Measurements from ENCODE around the gene ADCK1.

DNA sequence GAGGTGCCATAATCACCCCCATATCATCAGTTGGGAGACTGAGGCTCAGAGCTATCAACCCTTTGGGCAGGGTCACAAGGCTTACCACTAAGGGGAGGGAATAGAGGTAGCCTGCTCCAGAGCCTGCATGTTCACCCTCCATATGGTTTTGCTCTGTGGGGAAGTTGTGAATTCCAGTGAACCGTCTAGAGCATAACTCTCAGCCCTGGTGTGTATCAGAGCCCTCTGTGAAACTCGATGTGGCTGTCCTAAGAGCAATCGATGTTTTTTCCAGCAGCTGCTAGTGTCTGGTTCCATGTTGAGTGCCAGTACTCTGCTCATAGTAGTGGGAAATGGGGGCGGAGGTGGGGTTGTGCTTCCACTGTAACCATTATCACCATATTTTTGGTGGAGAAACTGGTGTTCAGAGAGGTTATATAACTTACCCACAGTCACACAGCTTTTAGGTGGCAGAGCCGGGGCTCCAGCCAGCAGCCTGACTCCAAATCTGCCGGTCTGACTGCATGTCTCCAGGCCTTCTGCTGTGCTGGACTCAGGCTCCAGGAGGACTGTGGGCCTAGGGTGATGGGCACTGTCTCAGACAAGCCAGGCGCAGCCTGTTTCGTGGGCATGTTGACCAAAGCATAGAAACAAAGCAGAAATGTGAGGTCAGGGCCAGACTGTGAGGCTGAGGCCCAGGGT lies 104.2 kb downstream of the ADCK1 start:
- TF ChIP-seq EZH2phosphoT487 (IDR thresholded peaks at IDR 0.05; ENCODE audit: insufficient read depth, low read depth) (no peak), EZH2 (IDR thresholded peaks at IDR 0.05; ENCODE audit: insufficient read depth, poor library complexity, severe bottlenecking) (no peak)

Measured in GM23248 (cell line).